ENCODE results near the gene RB1.
"Not testable (repeated sequence)": the region's sequence is repeated elsewhere in the genome, so short reads cannot be mapped to it uniquely, and the experiment has no call there.

GRCh38 chr13:48422003-48422402 lies 118.5 kb downstream of the RB1 start:
- TF ChIP-seq CTCF (IDR thresholded peaks at IDR 0.05; ENCODE audit: poor library complexity, severe bottlenecking); EP300 (conservative IDR thresholded peaks at IDR 0.05; ENCODE audit: poor library complexity, severe bottlenecking); EZH2 (IDR thresholded peaks at IDR 0.05; ENCODE audit: borderline replicate concordance, insufficient read depth, low read length, poor library complexity, severe bottlenecking); POLR2AphosphoS5 (IDR thresholded peaks at IDR 0.05); MXI1 (conservative IDR thresholded peaks at IDR 0.05; ENCODE audit: poor library complexity, severe bottlenecking); SMC3 (conservative IDR thresholded peaks at IDR 0.05; ENCODE audit: poor library complexity); RAD21 (conservative IDR thresholded peaks at IDR 0.05); TAF1 (IDR thresholded peaks at IDR 0.05; ENCODE audit: low read depth): not testable (repeated sequence)

All from neural cell (in vitro differentiated cells).